PC-9 (cell line): ENCODE data around the gene RPL36A. TPM values are rescaled to one million over a fixed set of nuclear protein-coding genes. Genes with fewer than 3 reads are reported as not detected.
A peak's percentile ranks its signal among the peaks of the same experiment; 100 is the strongest.

ENCODE experiments used
- BruUV-seq: library from RNA; stranded (reverse); fragments of 400-500 nt; replicated peaks from 2 replicates; lab custom pipeline; 2021; lab: Mats Ljungman, UMichigan
- CTCF ChIA-PET: fragments of 300-600 bp; sonication (Branson Sonifier 250); formaldehyde crosslinking; loops from one replicate; lab custom pipeline; 2022; ENCODE audit warnings: antibody characterized with exemption; lab: Charles Lee
- POLR2A ChIA-PET: fragments of 300-600 bp; sonication (Branson Sonifier 250); formaldehyde crosslinking; loops from one replicate; lab custom pipeline; 2022; ENCODE audit warnings: antibody characterized with exemption; ENCODE audit not compliant: unreplicated experiment; lab: Charles Lee
- DNase-seq, 2 experiments: peaks; one replicate each; pipeline versions ENCODE4 v3.0.0 to v3.0.0-alpha.2; 2015 to 2022; ENCODE audit warnings: mixed read lengths in 1 of 2
- H2AFZ ChIP-seq: fragments of 200-600 bp; sonication (generic); 2 replicates; pipeline ENCODE4 v1.8.1; 2017; ENCODE audit warnings: antibody characterized with exemption
- H3F3A ChIP-seq: fragments of 200-600 bp; sonication (generic); 2 replicates; pipeline ENCODE4 v1.8.1; 2017; ENCODE audit warnings: antibody characterized with exemption, mild to moderate bottlenecking, low read depth; ENCODE audit not compliant: insufficient read depth
- H3K27ac ChIP-seq: fragments of 200-600 bp; sonication (generic); 2 replicates; pipeline ENCODE4 v1.6.1; 2016; ENCODE audit warnings: mixed run types
- H3K27me3 ChIP-seq: fragments of 200-600 bp; sonication (generic); 2 replicates; pipeline ENCODE4 v1.6.1; 2016; ENCODE audit warnings: low read depth, mixed run types; ENCODE audit not compliant: insufficient read depth
- H3K36me3 ChIP-seq: fragments of 200-600 bp; sonication (generic); 2 replicates; pipeline ENCODE4 v1.6.1; 2016; ENCODE audit warnings: low read depth, mixed run types
- H3K4me1 ChIP-seq: fragments of 200-600 bp; sonication (generic); replicated peaks from 2 replicates; pipeline ENCODE4 v1.6.1; 2016; ENCODE audit warnings: mixed run types; ENCODE audit not compliant: insufficient read depth
- H3K4me2 ChIP-seq: fragments of 200-600 bp; sonication (generic); 2 replicates; pipeline ENCODE4 v1.6.1; 2017; ENCODE audit warnings: mixed run types
- H3K4me3 ChIP-seq: fragments of 200-600 bp; sonication (generic); 2 replicates; pipeline ENCODE4 v1.6.1; 2016; ENCODE audit warnings: mixed run types
- H3K79me2 ChIP-seq: fragments of 200-600 bp; sonication (generic); 2 replicates; pipeline ENCODE4 v1.6.1; 2017; ENCODE audit warnings: low read depth, mixed run types
- H3K9me2 ChIP-seq: fragments of 200-600 bp; sonication (generic); 2 replicates; pipeline ENCODE4 v1.8.1; 2017; ENCODE audit warnings: mild to moderate bottlenecking; ENCODE audit not compliant: insufficient read depth
- H3K9me3 ChIP-seq: fragments of 200-600 bp; sonication (generic); 2 replicates; pipeline ENCODE4 v1.8.1; 2016; ENCODE audit warnings: low read depth; ENCODE audit not compliant: insufficient read depth
- H4K20me1 ChIP-seq: fragments of 200-600 bp; sonication (generic); 2 replicates; pipeline ENCODE4 v1.8.1; 2017; ENCODE audit not compliant: insufficient read depth
- CTCF ChIP-seq: fragments of 200-600 bp; sonication (generic); conservative IDR thresholded peaks from 2 replicates; pipeline ENCODE4 v1.6.1; 2017; ENCODE audit warnings: mixed run types, antibody characterized with exemption, mild to moderate bottlenecking, moderate library complexity
- EZH2 ChIP-seq: fragments of 200-600 bp; sonication (generic); IDR thresholded peaks from 2 replicates; pipeline ENCODE4 v1.8.0; 2017; ENCODE audit warnings: antibody characterized with exemption, low read depth
- intact Hi-C: fragments of 100-400 bp; cut with micrococcal nuclease; formaldehyde crosslinking; loops from one replicate; pipeline ENCODE4 v1.10.0; 2022; ENCODE audit not compliant: unreplicated experiment
- total RNA-seq: library from RNA; stranded (reverse); gene quantifications from 2 replicates; pipeline ENCODE4 v1.2.3, GENCODE V29; 2021

RPL36A gene
- total RNA-seq, 1 experiment from 2014 or later: 299 TPM

GRCh38 chrX:101417981-101418841 lies 27.4 kb downstream of the RPL36A start:
- intact Hi-C loops: loop anchor here (5.0 to 10.0 kb wide), 2 partner anchors 179 to 667 kb away; no protein-coding TSS in a partner anchor
- Histone ChIP-seq H3K9me3 (no peaks in the 10 kb centered on the region), H2AFZ (peak overlapping the region; percentile 89), H3K4me1 (0 out of 2 replicates have a peak, but pooled peaks cover 5% of the 10 kb centered on the region), H3K36me3 (no peaks in the 10 kb centered on the region), H3F3A (peaks cover 5% of the 10 kb centered on the region), H3K4me3 (peak overlapping the region; percentile 59; the same call in 1 of the 2 replicates), H4K20me1 (no peaks in the 10 kb centered on the region), H3K4me2 (peak overlapping the region; percentile 74), H3K79me2 (no peaks in the 10 kb centered on the region), H3K27ac (0 out of 2 replicates have a peak overlapping the region, but pooled peaks have one; percentile 37), H3K27me3 (no peaks in the 10 kb centered on the region), H3K9me2 (no peaks in the 10 kb centered on the region)
- TF ChIP-seq EZH2 (no peak), CTCF (no peak)
- BruUV-seq: TSS peak; percentile 87
- peak in 1 of 2 experiments; percentile 39 for DNase-seq
- ChIA-PET CTCF (interaction anchor here (0.6 to 1.1 kb wide), 6 partner anchors 27 to 1921 kb away, joined by 3 to 9 read pairs (median 5); partner anchors contain the start of gene RPL36A), POLR2A (interaction anchor here (0.6 kb wide), 1 partner anchor 9 kb away, joined by 8 read pairs; no protein-coding TSS in a partner anchor)

- no peak overlapping the region for H2AFZ ChIP-seq
- H3K4me3 ChIP-seq: no peak overlapping the region
- no peaks in the 10 kb centered on the region for H3K27me3 ChIP-seq
- no peaks in the 10 kb centered on the region; the same call in 1 of the 2 replicates for H3F3A ChIP-seq
- TF ChIP-seq CTCF: no peak
- TF ChIP-seq EZH2: no peak
- no peak overlapping the region for H3K27ac ChIP-seq
- H3K4me2 ChIP-seq: no peak overlapping the region
- H4K20me1 ChIP-seq: no peaks in the 10 kb centered on the region
- intact Hi-C loops: loop anchor here (5.0 to 10.0 kb wide), 2 partner anchors 178 to 665 kb away; no protein-coding TSS in a partner anchor
- no peaks in the 10 kb centered on the region for H3K36me3 ChIP-seq
- ChIA-PET POLR2A (no interaction called here), CTCF (no interaction called here)
- no peaks in the 10 kb centered on the region for H3K79me2 ChIP-seq
- H3K9me2 ChIP-seq: no peaks in the 10 kb centered on the region
- no peak for DNase-seq
- 0 out of 2 replicates have a peak, but pooled peaks cover 5% of the 10 kb centered on the region for H3K4me1 ChIP-seq
- H3K9me3 ChIP-seq: no peaks in the 10 kb centered on the region
- BruUV-seq: TSS peak; percentile 33
Measured at GRCh38 chrX:101419489-101419888, 28.7 kb downstream of the RPL36A start.

- H3K36me3 ChIP-seq: no peaks in the 10 kb centered on the region
- intact Hi-C loops: no loop called here
- BruUV-seq: no TSS peak
- POLR2A ChIA-PET: no interaction called here
- H3K4me3 ChIP-seq: no peak overlapping the region
- no peaks in the 10 kb centered on the region for H3F3A ChIP-seq
- H4K20me1 ChIP-seq: no peaks in the 10 kb centered on the region
- DNase-seq: no peak
- no peaks in the 10 kb centered on the region for H3K4me1 ChIP-seq
- TF ChIP-seq EZH2: no peak
- no peak for TF ChIP-seq CTCF
- H2AFZ ChIP-seq: no peak overlapping the region
- CTCF ChIA-PET: no interaction called here
- no peak overlapping the region for H3K4me2 ChIP-seq
- H3K27me3 ChIP-seq: no peaks in the 10 kb centered on the region
- no peaks in the 10 kb centered on the region for H3K9me3 ChIP-seq
- no peak overlapping the region for H3K27ac ChIP-seq
- H3K79me2 ChIP-seq: no peaks in the 10 kb centered on the region
- no peaks in the 10 kb centered on the region for H3K9me2 ChIP-seq
Measured at GRCh38 chrX:101427954-101428353, 37.1 kb downstream of the RPL36A start.
